ENCODE results near the gene ATG10.

Gene ATG10

DNA sequence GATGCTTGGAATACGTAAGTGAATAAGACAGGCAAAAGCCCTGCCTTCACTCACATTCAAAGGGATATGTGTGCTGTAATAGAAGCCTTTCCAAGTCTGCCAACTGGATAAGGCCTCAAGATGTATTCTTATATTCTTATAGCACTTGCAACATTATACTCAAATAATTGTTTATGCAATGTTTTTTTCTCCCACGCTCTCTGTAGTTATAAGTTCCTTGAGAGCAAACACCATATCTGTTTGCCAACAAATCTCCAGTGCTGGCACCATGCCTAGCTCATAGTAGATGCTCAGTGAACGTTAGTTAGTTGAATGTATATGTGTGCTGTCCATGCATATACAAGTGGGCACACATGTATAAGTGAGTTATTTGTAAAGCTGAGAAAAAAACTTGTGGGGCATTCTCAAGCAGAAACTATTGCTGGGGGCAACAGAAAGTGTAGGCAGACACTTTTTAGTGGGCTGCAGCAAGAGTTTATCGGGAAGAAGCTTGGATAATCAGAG lies 181.2 kb downstream of the ATG10 start:
- H3K27ac Mint-ChIP-seq: no peak overlapping the region

DNA sequence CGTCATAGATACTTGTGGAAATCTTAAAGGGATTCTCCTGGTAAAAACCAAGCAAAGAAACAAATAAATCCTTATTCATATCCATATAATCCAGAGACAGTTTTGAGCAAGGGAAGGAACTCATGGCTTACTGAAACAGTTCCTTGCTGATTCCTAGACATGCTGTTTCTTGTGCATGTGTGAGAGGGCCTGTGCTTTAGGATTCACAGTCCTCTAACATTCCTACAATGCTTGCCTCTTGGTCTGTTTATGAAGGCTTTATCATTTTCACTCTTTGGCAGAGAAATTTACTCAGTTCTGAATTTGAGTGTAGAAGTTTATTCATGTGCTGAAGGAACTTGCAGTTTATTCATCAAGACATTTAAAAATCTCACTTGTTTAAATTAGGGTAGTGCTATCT lies 183.0 kb downstream of the ATG10 start:
- Mint-ChIP-seq H3K36me3 (ENCODE audit: low read depth) (no peaks in the 10 kb centered on the region), H3K27me3 (ENCODE audit: low read depth) (no peaks in the 10 kb centered on the region), H3K9me3 (no peaks in the 10 kb centered on the region), H3K4me3 (no peak overlapping the region), H3K4me1 (peaks cover 6% of the 10 kb centered on the region), H3K27ac (peak overlapping the region in 1 of 3 experiments; percentile 31)
- no peak for TF ChIP-seq CTCF (IDR thresholded peaks at IDR 0.05; ENCODE audit: unreplicated experiment in 3 of 3)

More for the DNA sequence above, 181.2 kb downstream of the ATG10 start:
- no peaks in the 10 kb centered on the region for H3K27me3 Mint-ChIP-seq (ENCODE audit: low read depth)
- H3K36me3 Mint-ChIP-seq (ENCODE audit: low read depth): no peaks in the 10 kb centered on the region
- H3K4me1 Mint-ChIP-seq: peaks cover 6% of the 10 kb centered on the region
- no peak overlapping the region for H3K4me3 Mint-ChIP-seq
- TF ChIP-seq CTCF (IDR thresholded peaks at IDR 0.05; ENCODE audit: unreplicated experiment in 3 of 3): no peak
- H3K9me3 Mint-ChIP-seq: no peaks in the 10 kb centered on the region

- no peaks in the 10 kb centered on the region for H3K9me3 Mint-ChIP-seq
- no peak overlapping the region for H3K27ac Mint-ChIP-seq
- H3K36me3 Mint-ChIP-seq (ENCODE audit: low read depth): no peaks in the 10 kb centered on the region
- no peaks in the 10 kb centered on the region for H3K27me3 Mint-ChIP-seq (ENCODE audit: low read depth)
- no peak for TF ChIP-seq CTCF (IDR thresholded peaks at IDR 0.05; ENCODE audit: unreplicated experiment in 3 of 3)
- peaks cover 6% of the 10 kb centered on the region for H3K4me1 Mint-ChIP-seq
- H3K4me3 Mint-ChIP-seq: no peak overlapping the region
Measured at GRCh38 chr5:82155305-82155704, 183.5 kb downstream of the ATG10 start.

DNA sequence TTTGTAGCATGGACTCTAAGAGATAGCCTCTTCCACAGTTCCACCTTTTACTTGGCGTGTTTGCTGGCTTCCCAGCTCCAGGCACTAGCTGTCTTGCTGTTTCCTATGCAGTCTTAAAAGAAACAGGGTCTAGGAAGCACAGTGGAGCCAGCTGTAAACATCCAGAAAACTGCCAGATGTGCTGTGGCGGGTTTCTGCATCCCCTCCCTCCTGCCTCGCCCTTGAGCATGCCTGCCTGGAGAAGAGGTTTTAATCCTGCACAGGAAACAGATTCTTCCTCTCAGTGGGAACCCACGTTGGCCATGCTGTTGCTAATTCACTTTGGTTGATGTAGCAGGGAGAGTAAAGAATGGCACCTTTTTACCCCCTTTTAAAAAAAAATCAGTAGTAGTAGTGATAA lies 185.1 kb downstream of the ATG10 start:
- no peak overlapping the region for H3K4me3 Mint-ChIP-seq
- TF ChIP-seq CTCF (IDR thresholded peaks at IDR 0.05; ENCODE audit: unreplicated experiment in 3 of 3): no peak
- H3K9me3 Mint-ChIP-seq: no peaks in the 10 kb centered on the region
- H3K27ac Mint-ChIP-seq: no peak overlapping the region
- peaks cover 2% of the 10 kb centered on the region for H3K4me1 Mint-ChIP-seq
- no peaks in the 10 kb centered on the region for H3K27me3 Mint-ChIP-seq (ENCODE audit: low read depth)
- H3K36me3 Mint-ChIP-seq (ENCODE audit: low read depth): no peaks in the 10 kb centered on the region

GRCh38 chr5:82158755-82159413 lies 187.1 kb downstream of the ATG10 start:
- H3K4me1 Mint-ChIP-seq: peaks cover 13% of the 10 kb centered on the region
- H3K4me3 Mint-ChIP-seq: no peak overlapping the region
- H3K36me3 Mint-ChIP-seq (ENCODE audit: low read depth): no peaks in the 10 kb centered on the region
- no peak for TF ChIP-seq CTCF (IDR thresholded peaks at IDR 0.05; ENCODE audit: unreplicated experiment in 3 of 3)
- no peaks in the 10 kb centered on the region for H3K9me3 Mint-ChIP-seq
- no peaks in the 10 kb centered on the region for H3K27me3 Mint-ChIP-seq (ENCODE audit: low read depth)
- no peak overlapping the region for H3K27ac Mint-ChIP-seq

DNA sequence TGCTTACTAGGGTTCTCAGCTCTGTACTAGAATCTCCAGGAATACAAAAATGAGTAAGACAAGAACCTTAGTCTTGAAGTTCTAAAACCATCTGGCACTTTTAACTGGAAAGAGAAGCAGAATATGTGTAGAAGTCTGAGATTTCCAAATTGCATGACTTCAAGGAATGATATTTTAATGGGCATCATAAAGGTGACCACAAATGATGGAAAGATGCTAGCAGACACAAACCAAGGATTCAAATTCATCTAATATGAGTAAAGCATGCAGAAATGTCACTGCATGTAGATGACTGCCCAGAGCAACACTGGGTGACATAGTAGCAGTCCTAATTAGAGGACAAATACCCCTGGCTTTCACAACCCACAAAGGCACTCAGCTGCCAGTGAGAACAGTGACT lies 189.1 kb downstream of the ATG10 start:
- Mint-ChIP-seq H3K9me3 (no peaks in the 10 kb centered on the region), H3K27ac (peak overlapping the region in 1 of 3 experiments; percentile 15), H3K27me3 (ENCODE audit: low read depth) (no peaks in the 10 kb centered on the region), H3K36me3 (ENCODE audit: low read depth) (no peaks in the 10 kb centered on the region), H3K4me3 (no peak overlapping the region), H3K4me1 (peaks cover 33% of the 10 kb centered on the region)
- TF ChIP-seq CTCF (IDR thresholded peaks at IDR 0.05; ENCODE audit: unreplicated experiment in 3 of 3): no peak
